Thoracic aorta (tissue), 2 donors: ENCODE measurements around the gene NCOA3. TPM values are rescaled to one million over a fixed set of nuclear protein-coding genes. Genes with fewer than 3 reads are reported as not detected.

ENCODE experiments used
- ATAC-seq: fragments of 150-250 bp; one replicate; pipeline ENCODE4 v1.8.0; 2017; ENCODE audit warnings: low read depth; ENCODE audit not compliant: insufficient number of reproducible peaks, low FRiP score
- DNase-seq: peaks from one replicate; pipeline ENCODE4 v3.0.0-alpha.2; 2020; ENCODE audit warnings: low spot score
- H3K27ac ChIP-seq, 2 donors: fragments of 200-600 bp; sonication (generic); 1 replicate in 1 of 2; 2 replicates in 1 of 2; pipeline ENCODE4 v1.5.1; 2016; ENCODE audit warnings: mild to moderate bottlenecking in 2 of 2, moderate library complexity in 2 of 2
- H3K27me3 ChIP-seq: fragments of 200-600 bp; sonication (generic); replicated peaks from 2 replicates; pipeline ENCODE4 v1.6.0; 2016; ENCODE audit warnings: mild to moderate bottlenecking; ENCODE audit not compliant: insufficient read depth
- H3K36me3 ChIP-seq: fragments of 200-600 bp; sonication (generic); one replicate; pipeline ENCODE4 v1.5.1; 2016
- H3K4me1 ChIP-seq, 2 donors: fragments of 200-600 bp; sonication (generic); 1 replicate in 1 of 2; 2 replicates in 1 of 2; pipeline versions ENCODE4 v1.5.1 to v1.6.0; 2016; ENCODE audit warnings: low read depth in 2 of 2, mild to moderate bottlenecking in 1 of 2; ENCODE audit not compliant: control insufficient read depth in 1 of 2
- H3K4me3 ChIP-seq: fragments of 200-600 bp; sonication (generic); 2 replicates; pipeline ENCODE4 v1.5.1; 2016; ENCODE audit warnings: mild to moderate bottlenecking
- H3K9me3 ChIP-seq: fragments of 200-600 bp; sonication (generic); 2 replicates; pipeline ENCODE4 v1.5.1; 2016
- CTCF ChIP-seq: fragments of 200-600 bp; sonication (generic); IDR thresholded peaks from one replicate; pipeline ENCODE4 v1.5.1; 2019; ENCODE audit warnings: antibody characterized with exemption
- total RNA-seq, 2 donors: library from RNA; depleted of rRNA; stranded (reverse); fragments of >200 nt; gene quantifications; one replicate each; pipeline versions ENCODE4 v1.1.0 to v1.2.3, GENCODE V29; 2016

NCOA3 gene
- total RNA-seq, 2 donors from 2014 or later = 44.3 to 68.1 TPM

GRCh38 chr20:47667531-47668312 is 166.0 kb downstream of the NCOA3 start:
- Histone ChIP-seq H3K36me3 (no peaks in the 10 kb centered on the region), H3K27me3 (no peaks in the 10 kb centered on the region), H3K4me3 (no peak overlapping the region), H3K9me3 (no peaks in the 10 kb centered on the region), H3K27ac (no peak overlapping the region), H3K4me1 (peaks cover 0 to 15% of the 10 kb centered on the region in 2 donors)
- no peak for DNase-seq
- TF ChIP-seq CTCF = no peak
- ATAC-seq = no peak

- H3K9me3 ChIP-seq = no peaks in the 10 kb centered on the region
- no peak for TF ChIP-seq CTCF
- H3K36me3 ChIP-seq = no peaks in the 10 kb centered on the region
- H3K27ac ChIP-seq = no peak overlapping the region
- ATAC-seq (no peak), DNase-seq (no peak)
- no peak overlapping the region for H3K4me3 ChIP-seq
- no peaks in the 10 kb centered on the region for H3K27me3 ChIP-seq
- H3K4me1 ChIP-seq = peaks cover 0 to 7% of the 10 kb centered on the region in 2 donors
These were observed 166.8 kb downstream of the NCOA3 start for GRCh38 chr20:47668313-47669151.

GRCh38 chr20:47669152-47669425 is 167.4 kb downstream of the NCOA3 start:
- Histone ChIP-seq H3K36me3 (no peaks in the 10 kb centered on the region), H3K9me3 (no peaks in the 10 kb centered on the region), H3K4me3 (no peak overlapping the region), H3K4me1 (peaks cover 0 to 2% of the 10 kb centered on the region in 2 donors), H3K27me3 (no peaks in the 10 kb centered on the region), H3K27ac (no peak overlapping the region)
- ATAC-seq (no peak), DNase-seq (no peak)
- TF ChIP-seq CTCF = no peak

- ATAC-seq (no peak), DNase-seq (no peak)
- Histone ChIP-seq H3K9me3 (no peaks in the 10 kb centered on the region), H3K4me1 (no peaks in the 10 kb centered on the region), H3K27ac (no peak overlapping the region), H3K27me3 (no peaks in the 10 kb centered on the region), H3K4me3 (no peak overlapping the region), H3K36me3 (no peaks in the 10 kb centered on the region)
- TF ChIP-seq CTCF = no peak
These were observed 167.8 kb downstream of the NCOA3 start for GRCh38 chr20:47669489-47669888.
